Subcutaneous abdominal adipose tissue (tissue), 5 donors: ENCODE results near the gene NCOA3.

Experiments used
- H3K27ac ChIP-seq: one replicate; pipeline ENCODE4 v1.7.0; 2013; ENCODE audit warnings: low read depth, mild to moderate bottlenecking, inconsistent platforms, low read length, moderate library complexity
- H3K27me3 ChIP-seq, 5 donors: one replicate each; pipeline ENCODE4 v1.7.0; 2013; ENCODE audit warnings: low read length in 5 of 5, inconsistent platforms in 1 of 5; ENCODE audit not compliant: control insufficient read depth in 5 of 5, insufficient read depth in 4 of 5
- H3K36me3 ChIP-seq, 5 donors: one replicate each; pipeline ENCODE4 v1.7.0; 2013; ENCODE audit warnings: low read length in 5 of 5; ENCODE audit not compliant: control insufficient read depth in 5 of 5, insufficient read depth in 5 of 5
- H3K4me1 ChIP-seq, 5 donors: one replicate each; pipeline ENCODE4 v1.7.0; 2013; ENCODE audit warnings: low read length in 5 of 5, mild to moderate bottlenecking in 3 of 5, moderate library complexity in 1 of 5; ENCODE audit not compliant: control insufficient read depth in 5 of 5, insufficient read depth in 5 of 5
- H3K4me3 ChIP-seq, 5 donors: one replicate each; pipeline ENCODE4 v1.7.0; 2013; ENCODE audit warnings: low read length in 5 of 5, low read depth in 1 of 5
- H3K9ac ChIP-seq, 5 donors: one replicate each; pipeline ENCODE4 v1.7.0; 2013; ENCODE audit warnings: low read length in 5 of 5, mild to moderate bottlenecking in 4 of 5, moderate library complexity in 3 of 5
- H3K9me3 ChIP-seq, 5 donors: one replicate each; pipeline ENCODE4 v1.7.0; 2013; ENCODE audit warnings: low read length in 5 of 5; ENCODE audit not compliant: control insufficient read depth in 5 of 5
- donor health status: healthy.
- donor health status: healthy.
- donor health status: healthy.
- donor health status: healthy.
- donor health status: healthy.

Gene NCOA3

DNA sequence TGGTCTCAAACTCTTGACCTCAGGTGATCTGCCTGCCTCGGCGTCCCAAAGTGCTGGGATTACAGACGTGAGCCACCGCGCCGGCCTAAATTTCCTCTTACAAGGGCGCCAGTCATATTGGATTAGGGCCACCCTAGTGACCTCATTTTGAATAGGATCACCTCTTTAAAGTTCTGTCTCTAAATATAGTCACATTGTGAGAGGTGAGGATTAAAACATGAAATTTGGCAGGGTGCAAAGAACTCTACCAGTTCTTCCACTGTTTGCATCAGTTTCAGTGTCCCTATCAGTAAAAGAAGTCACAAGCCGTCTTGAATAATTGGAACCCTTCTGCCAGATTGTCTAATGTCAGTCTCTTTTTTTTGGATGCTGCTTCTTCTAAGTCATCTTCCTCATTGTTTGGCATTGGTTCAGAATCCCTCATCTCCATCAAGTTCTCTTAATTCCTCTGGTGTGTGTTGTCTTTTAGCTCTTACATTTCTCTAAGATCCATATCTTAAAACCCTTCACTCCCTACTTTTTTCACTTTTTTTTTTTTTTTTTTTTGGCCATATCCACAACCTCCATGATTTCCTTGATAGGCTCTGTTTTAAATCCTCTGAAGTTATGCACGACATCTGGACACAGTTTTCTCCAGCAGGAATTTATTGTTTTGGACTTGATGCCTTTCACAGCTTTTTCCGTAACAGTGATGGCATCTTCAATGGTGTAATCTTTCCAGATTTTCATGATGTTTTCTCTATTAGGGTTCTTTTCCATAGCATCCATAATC is 56.8 kb downstream of the NCOA3 start:
- H3K27ac ChIP-seq: peak overlapping the region; percentile 41
- no peak overlapping the region for H3K9ac ChIP-seq
- H3K4me1 ChIP-seq: peaks cover 2 to 17% (median 15%) of the 10 kb centered on the region in 5 donors
- no peaks in the 10 kb centered on the region for H3K27me3 ChIP-seq
- H3K9me3 ChIP-seq: no peaks in the 10 kb centered on the region
- no peak overlapping the region for H3K4me3 ChIP-seq
- H3K36me3 ChIP-seq: no peaks in the 10 kb centered on the region

DNA sequence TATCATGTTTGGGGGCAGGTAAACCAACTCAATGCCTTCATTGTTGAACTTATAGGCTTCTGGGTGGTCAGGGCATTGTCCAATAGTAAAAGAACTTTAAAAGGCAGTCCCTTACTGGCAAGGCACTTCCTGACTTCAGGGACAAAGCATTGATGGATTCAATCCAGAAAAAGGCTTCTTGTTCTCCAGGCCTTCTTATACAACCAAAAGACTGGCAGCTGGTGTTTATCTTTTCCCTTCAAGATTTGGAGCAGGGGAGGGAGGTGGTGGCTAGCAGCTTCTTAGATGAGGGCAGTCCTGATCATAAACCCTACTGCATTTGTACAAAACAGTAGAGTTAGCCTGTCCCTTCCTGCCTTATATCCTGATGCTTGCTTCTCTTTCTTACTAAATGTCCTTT is 57.5 kb downstream of the NCOA3 start:
- Histone ChIP-seq H3K36me3 (no peaks in the 10 kb centered on the region), H3K9ac (no peak overlapping the region), H3K27ac (peak overlapping the region; percentile 41), H3K27me3 (no peaks in the 10 kb centered on the region), H3K4me3 (no peak overlapping the region), H3K9me3 (no peaks in the 10 kb centered on the region), H3K4me1 (peaks cover 2 to 17% (median 15%) of the 10 kb centered on the region in 5 donors)

DNA sequence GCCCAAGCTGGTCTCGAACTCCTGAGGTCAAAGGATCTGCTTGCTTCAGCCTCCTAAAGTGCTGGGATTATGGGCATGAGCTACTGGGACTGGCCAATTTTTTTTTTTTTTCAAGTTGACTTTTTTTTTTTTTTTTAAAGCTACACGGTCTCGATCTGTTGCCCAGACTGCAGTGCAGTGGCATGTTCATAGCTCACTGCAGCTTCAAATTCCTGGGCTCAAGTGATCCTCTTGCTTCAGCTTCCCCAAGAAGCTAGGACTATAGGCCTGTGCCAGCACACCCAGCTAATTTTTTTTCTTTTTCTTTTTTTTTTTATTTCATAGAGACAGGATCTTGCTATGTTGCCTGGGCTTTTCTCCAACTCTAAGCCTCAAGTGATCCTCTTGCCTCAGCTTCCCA is 59.5 kb downstream of the NCOA3 start:
- Histone ChIP-seq H3K36me3 (no peaks in the 10 kb centered on the region), H3K4me3 (no peak overlapping the region), H3K9ac (no peak overlapping the region), H3K27ac (no peak overlapping the region), H3K4me1 (peaks cover 2 to 23% (median 21%) of the 10 kb centered on the region in 5 donors), H3K9me3 (no peaks in the 10 kb centered on the region), H3K27me3 (no peaks in the 10 kb centered on the region)

DNA sequence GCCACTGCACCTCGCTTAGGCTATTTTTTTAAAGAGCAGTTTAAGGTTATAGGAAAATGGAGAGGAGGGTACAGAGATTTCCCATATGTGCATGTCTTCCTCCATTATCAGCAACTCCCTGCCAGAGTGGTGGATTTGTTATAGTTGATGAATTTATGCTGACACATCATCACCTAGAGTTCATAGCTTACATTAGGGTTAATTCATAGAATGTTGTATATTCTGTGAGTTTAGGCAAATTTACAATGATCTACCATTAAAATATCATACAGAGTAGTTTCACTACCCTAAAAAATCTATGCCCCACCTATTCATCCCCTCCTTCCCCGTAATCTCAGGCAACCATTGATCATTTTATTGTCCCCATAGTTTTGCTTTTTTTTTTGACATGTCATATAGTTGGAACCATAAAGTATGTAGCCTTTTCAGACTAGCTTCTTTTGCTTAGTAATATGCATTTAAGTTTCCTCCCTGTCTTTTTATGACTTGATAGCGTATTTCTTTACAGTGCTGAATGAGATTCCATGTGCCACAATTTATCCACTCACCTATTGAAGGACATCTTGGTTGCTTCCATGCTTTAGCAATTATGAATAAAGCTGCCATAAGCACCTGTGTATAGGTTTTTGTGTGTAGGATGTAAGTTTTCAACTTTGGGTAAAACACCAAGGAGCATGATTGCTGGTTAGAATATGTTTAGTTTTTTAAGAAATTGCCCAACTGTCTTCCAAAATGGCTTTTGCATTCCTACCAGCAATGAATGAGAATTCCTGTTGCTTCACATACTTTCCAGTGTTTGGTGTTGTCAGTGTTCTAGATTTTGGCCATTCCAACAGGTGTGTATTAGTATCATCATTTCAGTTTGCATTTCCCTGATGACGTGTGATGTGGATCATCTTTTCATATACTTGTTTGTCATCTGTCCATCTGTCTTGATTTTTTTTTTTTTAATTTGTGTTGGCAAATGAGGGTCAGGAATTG is 60.2 kb downstream of the NCOA3 start:
- H3K27ac ChIP-seq: no peak overlapping the region
- H3K4me1 ChIP-seq: peaks cover 2 to 23% (median 21%) of the 10 kb centered on the region in 5 donors

DNA sequence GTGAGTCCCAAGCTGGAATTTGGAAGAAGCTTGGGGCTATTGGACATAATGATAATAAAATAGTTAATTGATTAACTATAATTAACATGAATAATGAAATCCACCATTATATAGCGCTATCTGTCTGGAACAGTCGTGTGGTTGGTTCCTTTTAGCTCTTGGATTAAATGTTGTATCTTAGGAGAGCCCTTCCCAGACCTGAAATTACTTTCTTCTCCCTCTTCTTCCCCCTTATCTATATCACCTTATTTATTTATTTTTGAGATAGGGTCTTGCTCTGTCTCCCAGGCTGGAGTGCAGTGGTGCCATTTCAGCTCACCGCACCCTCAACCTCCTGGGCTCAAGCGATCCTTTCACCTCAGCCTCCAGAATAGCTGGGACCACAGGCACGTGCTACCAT is 64.6 kb downstream of the NCOA3 start:
- peaks cover 0 to 23% (median 12%) of the 10 kb centered on the region in 5 donors for H3K4me1 ChIP-seq
- H3K9me3 ChIP-seq: peaks cover 0 to under 1% (median 0%) of the 10 kb centered on the region in 5 donors
- H3K9ac ChIP-seq: no peak overlapping the region
- H3K27ac ChIP-seq: no peak overlapping the region
- H3K27me3 ChIP-seq: no peaks in the 10 kb centered on the region
- peaks cover 0 to 4% (median 0%) of the 10 kb centered on the region in 5 donors for H3K36me3 ChIP-seq
- no peak overlapping the region for H3K4me3 ChIP-seq

More for the DNA sequence above, 60.2 kb downstream of the NCOA3 start:
- Histone ChIP-seq H3K27me3 (no peaks in the 10 kb centered on the region), H3K4me3 (no peak overlapping the region), H3K9me3 (no peaks in the 10 kb centered on the region), H3K9ac (no peak overlapping the region), H3K36me3 (no peaks in the 10 kb centered on the region)

DNA sequence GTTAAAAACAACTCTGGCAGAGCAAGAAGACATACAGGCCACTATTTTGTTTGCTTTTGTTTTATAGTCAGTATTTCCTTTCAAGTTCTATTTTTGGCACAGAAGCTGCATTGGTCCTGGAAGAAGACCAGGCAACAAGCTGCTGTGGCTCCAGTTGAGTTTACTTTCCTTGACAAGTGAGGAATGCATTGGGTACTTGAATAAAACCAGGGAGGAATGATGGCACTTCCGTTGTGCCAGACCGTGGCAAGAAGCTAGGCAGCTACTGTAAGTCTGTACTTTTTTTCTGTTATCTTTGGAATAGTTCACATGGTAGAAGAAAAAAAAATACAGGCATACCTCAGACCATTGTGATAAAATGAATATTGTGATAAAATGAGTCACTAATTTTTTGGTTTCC is 66.3 kb downstream of the NCOA3 start:
- H3K4me1 ChIP-seq: peaks cover 0 to 18% (median 9%) of the 10 kb centered on the region in 5 donors
- H3K36me3 ChIP-seq: peaks cover 0 to 4% (median 0%) of the 10 kb centered on the region in 5 donors
- H3K27ac ChIP-seq: no peak overlapping the region
- no peak overlapping the region for H3K4me3 ChIP-seq
- peaks cover 0 to 5% (median 4%) of the 10 kb centered on the region in 5 donors for H3K9me3 ChIP-seq
- no peak overlapping the region for H3K9ac ChIP-seq
- H3K27me3 ChIP-seq: no peaks in the 10 kb centered on the region

DNA sequence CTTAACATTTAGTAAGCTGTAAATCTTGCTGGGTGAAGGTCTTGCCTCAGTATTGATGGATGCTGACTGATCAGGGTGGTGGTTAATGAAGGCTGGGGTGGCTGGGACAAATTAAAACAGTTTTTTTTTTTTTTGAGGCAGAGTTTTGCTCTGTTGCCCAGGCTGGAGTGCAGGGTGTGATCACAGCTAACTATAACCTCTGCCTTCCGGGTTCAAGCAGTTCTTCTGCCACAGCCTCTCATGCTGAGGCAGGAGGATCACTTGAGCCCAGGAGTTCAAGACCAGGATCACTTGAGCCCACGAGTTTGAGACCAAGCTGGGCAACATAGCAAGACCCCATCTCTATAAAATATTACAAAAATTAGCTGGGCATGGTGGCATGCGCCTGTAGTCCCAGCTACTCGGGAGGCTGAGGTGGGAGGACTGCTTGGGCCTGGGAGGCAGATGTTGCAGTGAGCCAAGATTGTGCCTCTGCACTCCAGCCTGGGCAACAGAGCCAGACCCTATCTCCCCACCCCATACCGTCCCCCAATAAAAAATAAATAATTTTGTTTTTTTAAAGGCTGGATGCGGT is 67.2 kb downstream of the NCOA3 start:
- H3K4me3 ChIP-seq: no peak overlapping the region

DNA sequence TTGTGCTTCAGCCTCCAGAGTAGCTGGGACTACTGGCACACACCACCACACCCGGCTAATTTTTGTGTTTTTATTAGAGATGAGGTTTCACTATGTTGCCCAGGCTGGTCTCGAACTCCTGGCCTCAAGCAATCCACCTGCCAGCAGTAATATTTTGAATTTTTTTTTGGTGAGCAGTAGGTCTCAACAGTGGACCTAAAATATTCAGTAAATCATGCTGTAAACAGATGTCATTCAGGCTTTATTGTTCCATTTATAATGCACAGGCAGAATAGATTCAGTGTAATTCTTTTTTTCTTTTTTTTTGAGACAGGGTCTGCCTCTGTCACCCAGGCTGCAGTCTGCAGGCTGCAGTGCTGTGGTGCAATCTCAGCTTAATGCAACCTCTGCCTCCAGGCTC is 69.7 kb downstream of the NCOA3 start:
- no peak overlapping the region for H3K4me3 ChIP-seq
- no peaks in the 10 kb centered on the region for H3K27me3 ChIP-seq
- H3K27ac ChIP-seq: no peak overlapping the region
- peaks cover 0 to 4% (median 0%) of the 10 kb centered on the region in 5 donors for H3K36me3 ChIP-seq
- no peak overlapping the region for H3K9ac ChIP-seq
- H3K9me3 ChIP-seq: peaks cover 0 to 5% (median 4%) of the 10 kb centered on the region in 5 donors
- peaks cover 0 to 32% (median 21%) of the 10 kb centered on the region in 5 donors for H3K4me1 ChIP-seq

More for the DNA sequence above, 67.2 kb downstream of the NCOA3 start:
- peaks cover 0 to 4% (median 0%) of the 10 kb centered on the region in 5 donors for H3K36me3 ChIP-seq
- H3K9ac ChIP-seq: no peak overlapping the region
- H3K27ac ChIP-seq: no peak overlapping the region
- no peaks in the 10 kb centered on the region for H3K27me3 ChIP-seq
- peaks cover 0 to 19% (median 9%) of the 10 kb centered on the region in 5 donors for H3K4me1 ChIP-seq
- peaks cover 0 to 5% (median 4%) of the 10 kb centered on the region in 5 donors for H3K9me3 ChIP-seq

DNA sequence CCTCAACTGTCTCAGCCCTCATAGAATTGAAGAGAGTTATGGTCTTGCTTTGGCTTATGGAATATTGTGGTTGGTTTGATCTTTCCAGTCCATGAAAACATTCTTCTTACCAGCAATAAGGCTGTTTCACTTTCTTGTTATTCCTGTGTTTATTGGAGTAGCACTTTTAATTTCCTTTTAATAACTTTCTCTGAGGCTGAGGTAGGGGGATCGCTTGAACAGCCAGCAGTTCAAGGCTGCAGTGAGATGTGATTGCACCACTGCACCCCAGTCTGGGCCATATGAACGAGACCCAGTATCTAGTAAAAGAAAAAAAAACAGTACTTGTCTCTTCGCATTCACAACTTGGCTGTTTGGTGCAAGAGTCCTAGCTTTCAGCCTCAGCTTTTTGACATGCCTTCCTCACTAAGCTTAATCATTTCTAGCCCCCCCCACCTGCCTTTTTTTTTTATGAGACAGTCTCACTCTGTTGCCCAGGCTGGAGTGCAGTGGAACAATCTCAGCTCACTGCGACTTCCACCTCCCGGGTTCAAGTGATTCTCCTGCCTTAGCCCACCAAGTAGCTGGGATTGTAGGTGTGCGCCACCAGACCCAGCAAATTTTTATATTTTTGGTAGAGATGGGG is 70.5 kb downstream of the NCOA3 start:
- H3K9ac ChIP-seq: no peak overlapping the region
- peaks cover 0 to 4% (median 0%) of the 10 kb centered on the region in 5 donors for H3K36me3 ChIP-seq
- H3K4me3 ChIP-seq: no peak overlapping the region
- peaks cover 0 to 5% (median 4%) of the 10 kb centered on the region in 5 donors for H3K9me3 ChIP-seq
- H3K27ac ChIP-seq: no peak overlapping the region
- no peaks in the 10 kb centered on the region for H3K27me3 ChIP-seq
- H3K4me1 ChIP-seq: peaks cover 1 to 40% (median 29%) of the 10 kb centered on the region in 5 donors
